ENCODE measurements around the gene MICAL3. TPM values are rescaled to one million over a fixed set of nuclear protein-coding genes. Genes with fewer than 3 reads are reported as not detected.

Gene MICAL3
- total RNA-seq, 1 donor from 2014 or later, result 47.9 TPM

- Mint-ChIP-seq H3K4me3 (ENCODE audit: unreplicated experiment) (no peak overlapping the region), H3K4me1 (ENCODE audit: unreplicated experiment) (peaks cover 13% of the 10 kb centered on the region), H3K27me3 (ENCODE audit: unreplicated experiment) (no peaks in the 10 kb centered on the region), H3K9me3 (ENCODE audit: unreplicated experiment) (no peaks in the 10 kb centered on the region), H3K36me3 (ENCODE audit: unreplicated experiment) (no peaks in the 10 kb centered on the region), H3K27ac (ENCODE audit: unreplicated experiment) (no peak overlapping the region)
- DNase-seq (ENCODE audit: extremely low spot score, unreplicated experiment), result no peak
- no peak for TF ChIP-seq CTCF (IDR thresholded peaks at IDR 0.05)
Observed at GRCh38 chr22:17956630-17957029, 67.7 kb downstream of the MICAL3 start.

GRCh38 chr22:17955590-17956379 is 68.6 kb downstream of the MICAL3 start:
- H3K27me3 Mint-ChIP-seq (ENCODE audit: unreplicated experiment), result no peaks in the 10 kb centered on the region
- no peak for DNase-seq (ENCODE audit: extremely low spot score, unreplicated experiment)
- peaks cover 20% of the 10 kb centered on the region for H3K4me1 Mint-ChIP-seq (ENCODE audit: unreplicated experiment)
- no peaks in the 10 kb centered on the region for H3K9me3 Mint-ChIP-seq (ENCODE audit: unreplicated experiment)
- no peak overlapping the region for H3K27ac Mint-ChIP-seq (ENCODE audit: unreplicated experiment)
- no peaks in the 10 kb centered on the region for H3K36me3 Mint-ChIP-seq (ENCODE audit: unreplicated experiment)
- no peak overlapping the region for H3K4me3 Mint-ChIP-seq (ENCODE audit: unreplicated experiment)
- no peak for TF ChIP-seq CTCF (IDR thresholded peaks at IDR 0.05)

- TF ChIP-seq CTCF (IDR thresholded peaks at IDR 0.05), result no peak
- H3K27me3 Mint-ChIP-seq (ENCODE audit: unreplicated experiment), result no peaks in the 10 kb centered on the region
- no peaks in the 10 kb centered on the region for H3K9me3 Mint-ChIP-seq (ENCODE audit: unreplicated experiment)
- no peak for DNase-seq (ENCODE audit: extremely low spot score, unreplicated experiment)
- H3K27ac Mint-ChIP-seq (ENCODE audit: unreplicated experiment), result no peak overlapping the region
- H3K4me3 Mint-ChIP-seq (ENCODE audit: unreplicated experiment), result no peak overlapping the region
- peaks cover 21% of the 10 kb centered on the region for H3K4me1 Mint-ChIP-seq (ENCODE audit: unreplicated experiment)
- H3K36me3 Mint-ChIP-seq (ENCODE audit: unreplicated experiment), result no peaks in the 10 kb centered on the region
Observed at GRCh38 chr22:17954860-17955587, 69.3 kb downstream of the MICAL3 start.

GRCh38 chr22:17954200-17954859 is 70.0 kb downstream of the MICAL3 start:
- no peak for DNase-seq (ENCODE audit: extremely low spot score, unreplicated experiment)
- no peak for TF ChIP-seq CTCF (IDR thresholded peaks at IDR 0.05)
- Mint-ChIP-seq H3K4me3 (ENCODE audit: unreplicated experiment) (no peak overlapping the region), H3K4me1 (ENCODE audit: unreplicated experiment) (peaks cover 24% of the 10 kb centered on the region), H3K27ac (ENCODE audit: unreplicated experiment) (no peak overlapping the region), H3K9me3 (ENCODE audit: unreplicated experiment) (no peaks in the 10 kb centered on the region), H3K27me3 (ENCODE audit: unreplicated experiment) (no peaks in the 10 kb centered on the region), H3K36me3 (ENCODE audit: unreplicated experiment) (no peaks in the 10 kb centered on the region)

GRCh38 chr22:17953147-17953546 is 71.2 kb downstream of the MICAL3 start:
- no peak for DNase-seq (ENCODE audit: extremely low spot score, unreplicated experiment)
- TF ChIP-seq CTCF (IDR thresholded peaks at IDR 0.05), result no peak
- no peak overlapping the region for H3K27ac Mint-ChIP-seq (ENCODE audit: unreplicated experiment)

More at GRCh38 chr22:17953147-17953546, 71.2 kb downstream of the MICAL3 start:
- H3K9me3 Mint-ChIP-seq (ENCODE audit: unreplicated experiment), result no peaks in the 10 kb centered on the region
- H3K4me1 Mint-ChIP-seq (ENCODE audit: unreplicated experiment), result peaks cover 24% of the 10 kb centered on the region
- H3K36me3 Mint-ChIP-seq (ENCODE audit: unreplicated experiment), result no peaks in the 10 kb centered on the region
- H3K4me3 Mint-ChIP-seq (ENCODE audit: unreplicated experiment), result no peak overlapping the region
- H3K27me3 Mint-ChIP-seq (ENCODE audit: unreplicated experiment), result no peaks in the 10 kb centered on the region

Data from osteocyte (in vitro differentiated cells).